ENCODE results near the gene APLP2. TPM values are rescaled to one million over a fixed set of nuclear protein-coding genes. Genes with fewer than 3 reads are reported as not detected.

APLP2 gene
- total and polyA plus RNA-seq, 4 donors = 219 to 414 (median 386) TPM

DNA sequence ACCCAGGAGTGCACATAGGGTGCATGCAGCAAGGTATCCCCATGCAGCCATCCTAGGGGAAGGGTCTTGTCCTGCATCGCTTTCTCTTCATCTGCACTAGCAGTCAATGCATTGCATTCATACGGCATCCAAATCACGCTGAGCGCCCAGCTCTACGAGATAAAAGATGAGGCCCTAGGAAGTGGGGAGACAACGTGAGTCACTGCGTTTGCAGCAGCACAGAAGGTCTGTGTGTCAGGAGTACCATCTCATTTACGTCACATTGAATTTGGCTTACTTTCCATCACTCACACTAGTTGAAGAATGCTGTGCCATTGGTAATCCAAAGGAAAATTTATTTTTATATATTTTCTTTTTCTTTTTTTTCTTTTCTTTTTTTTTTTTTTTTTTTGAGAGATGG is 87.4 kb downstream of the APLP2 start:
- no peak for ATAC-seq (ENCODE audit: low FRiP score)

GRCh38 chr11:130157840-130158239 is 88.1 kb downstream of the APLP2 start:
- WGBS, 2 donors = 72 to 78% methylated on average over 3 of the region's 3 CpGs
- Histone ChIP-seq H3K36me3 (ENCODE audit: control insufficient read depth in 1 of 2, insufficient read depth in 2 of 2, low read length in 1 of 2) (no peaks in the 10 kb centered on the region), H3K9me3 (ENCODE audit: control insufficient read depth, low read length) (no peaks in the 10 kb centered on the region), H3K4me3 (ENCODE audit: low read length in 2 of 2) (no peak overlapping the region), H3K4me1 (ENCODE audit: control insufficient read depth in 1 of 2, insufficient read depth in 2 of 2, low read length in 2 of 2) (no peaks in the 10 kb centered on the region), H3K27me3 (ENCODE audit: control insufficient read depth in 1 of 2, insufficient read depth in 2 of 2, low read length in 1 of 2) (no peaks in the 10 kb centered on the region), H3K27ac (ENCODE audit: low read depth in 1 of 2, low read length in 2 of 2) (no peak overlapping the region)
- DNase-seq (no peak), ATAC-seq (ENCODE audit: low FRiP score) (no peak)
- intact Hi-C loops (cut with DNase I) = no loop called here

More for the DNA sequence above, 87.4 kb downstream of the APLP2 start:
- H3K9me3 ChIP-seq (ENCODE audit: control insufficient read depth, low read length) = no peaks in the 10 kb centered on the region
- H3K36me3 ChIP-seq (ENCODE audit: control insufficient read depth in 1 of 2, insufficient read depth in 2 of 2, low read length in 1 of 2) = no peaks in the 10 kb centered on the region
- 93% methylated on average over 8 of the region's 8 CpGs for WGBS, 2 donors
- no peaks in the 10 kb centered on the region for H3K27me3 ChIP-seq (ENCODE audit: control insufficient read depth in 1 of 2, insufficient read depth in 2 of 2, low read length in 1 of 2)
- no peaks in the 10 kb centered on the region for H3K4me1 ChIP-seq (ENCODE audit: control insufficient read depth in 1 of 2, insufficient read depth in 2 of 2, low read length in 2 of 2)
- H3K4me3 ChIP-seq (ENCODE audit: low read length in 2 of 2) = no peak overlapping the region
- H3K27ac ChIP-seq (ENCODE audit: low read depth in 1 of 2, low read length in 2 of 2) = no peak overlapping the region
- intact Hi-C loops (cut with DNase I) = no loop called here
- DNase-seq = no peak

DNA sequence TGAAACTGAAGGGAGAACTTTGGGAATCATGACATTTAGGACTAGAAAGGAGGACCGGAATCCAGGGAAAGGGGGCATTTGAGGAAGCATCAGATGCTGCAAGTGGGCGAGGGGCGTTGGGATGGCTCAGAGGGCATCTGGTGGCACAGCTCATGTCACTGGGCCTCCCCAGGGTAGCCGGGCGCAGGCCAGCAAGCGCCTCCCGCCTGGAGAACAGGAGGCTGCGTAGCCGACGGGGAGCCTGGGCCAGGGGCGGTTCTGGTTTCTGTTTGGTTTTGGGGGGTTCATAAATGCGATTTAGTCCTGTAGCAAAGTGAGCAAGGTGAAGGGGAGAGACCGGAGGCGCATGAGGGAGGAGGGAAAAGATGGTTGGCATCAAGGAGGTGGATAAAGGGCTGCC is 89.4 kb downstream of the APLP2 start:
- Histone ChIP-seq H3K9me3 (ENCODE audit: control insufficient read depth, low read length) (no peaks in the 10 kb centered on the region), H3K4me3 (ENCODE audit: low read length in 2 of 2) (no peak overlapping the region), H3K36me3 (ENCODE audit: control insufficient read depth in 1 of 2, insufficient read depth in 2 of 2, low read length in 1 of 2) (no peaks in the 10 kb centered on the region), H3K27ac (ENCODE audit: low read depth in 1 of 2, low read length in 2 of 2) (no peak overlapping the region), H3K27me3 (ENCODE audit: control insufficient read depth in 1 of 2, insufficient read depth in 2 of 2, low read length in 1 of 2) (no peaks in the 10 kb centered on the region), H3K4me1 (ENCODE audit: control insufficient read depth in 1 of 2, insufficient read depth in 2 of 2, low read length in 2 of 2) (no peaks in the 10 kb centered on the region)
- DNase-seq (no peak), ATAC-seq (ENCODE audit: low FRiP score) (no peak)
- WGBS, 2 donors = 65 to 75% methylated on average over 14 of the region's 14 CpGs
- intact Hi-C loops (cut with DNase I) = no loop called here

GRCh38 chr11:130159657-130160497 is 90.2 kb downstream of the APLP2 start, which contains the start of gene ST14:
TSS of gene ST14 (plus strand) at chr11:130159782. CDS start at chr11:130159980, 198 bp downstream.
- H3K4me1 ChIP-seq (ENCODE audit: control insufficient read depth in 1 of 2, insufficient read depth in 2 of 2, low read length in 2 of 2) = no peaks in the 10 kb centered on the region
- no peaks in the 10 kb centered on the region for H3K36me3 ChIP-seq (ENCODE audit: control insufficient read depth in 1 of 2, insufficient read depth in 2 of 2, low read length in 1 of 2)
- H3K27me3 ChIP-seq (ENCODE audit: control insufficient read depth in 1 of 2, insufficient read depth in 2 of 2, low read length in 1 of 2) = no peaks in the 10 kb centered on the region
- H3K27ac ChIP-seq (ENCODE audit: low read depth in 1 of 2, low read length in 2 of 2) = no peak within 1 kb of the TSS
- no peak for ATAC-seq (ENCODE audit: low FRiP score)
- no peak for DNase-seq
- no peaks in the 10 kb centered on the region for H3K9me3 ChIP-seq (ENCODE audit: control insufficient read depth, low read length)
- H3K4me3 ChIP-seq (ENCODE audit: low read length in 2 of 2) = no peak within 1 kb of the TSS
- intact Hi-C loops (cut with DNase I) = no loop called here
- WGBS, 2 donors = 1 to 2% methylated on average over 70 to 89 of the region's 89 CpGs

GRCh38 chr11:130160498-130161155 is 90.9 kb downstream of the APLP2 start:
- H3K27ac ChIP-seq (ENCODE audit: low read depth in 1 of 2, low read length in 2 of 2) = no peak overlapping the region
- 57 to 60% methylated on average over 19 of the region's 19 CpGs for WGBS, 2 donors
- H3K36me3 ChIP-seq (ENCODE audit: control insufficient read depth in 1 of 2, insufficient read depth in 2 of 2, low read length in 1 of 2) = no peaks in the 10 kb centered on the region
- no peak for DNase-seq
- H3K9me3 ChIP-seq (ENCODE audit: control insufficient read depth, low read length) = no peaks in the 10 kb centered on the region
- ATAC-seq (ENCODE audit: low FRiP score) = no peak
- intact Hi-C loops (cut with DNase I) = no loop called here
- no peaks in the 10 kb centered on the region for H3K27me3 ChIP-seq (ENCODE audit: control insufficient read depth in 1 of 2, insufficient read depth in 2 of 2, low read length in 1 of 2)
- no peaks in the 10 kb centered on the region for H3K4me1 ChIP-seq (ENCODE audit: control insufficient read depth in 1 of 2, insufficient read depth in 2 of 2, low read length in 2 of 2)
- H3K4me3 ChIP-seq (ENCODE audit: low read length in 2 of 2) = no peak overlapping the region

- no peak overlapping the region for H3K4me3 ChIP-seq (ENCODE audit: low read length in 2 of 2)
- intact Hi-C loops (cut with DNase I) = no loop called here
- H3K27me3 ChIP-seq (ENCODE audit: control insufficient read depth in 1 of 2, insufficient read depth in 2 of 2, low read length in 1 of 2) = no peaks in the 10 kb centered on the region
- H3K27ac ChIP-seq (ENCODE audit: low read depth in 1 of 2, low read length in 2 of 2) = no peak overlapping the region
- H3K36me3 ChIP-seq (ENCODE audit: control insufficient read depth in 1 of 2, insufficient read depth in 2 of 2, low read length in 1 of 2) = no peaks in the 10 kb centered on the region
- no peaks in the 10 kb centered on the region for H3K4me1 ChIP-seq (ENCODE audit: control insufficient read depth in 1 of 2, insufficient read depth in 2 of 2, low read length in 2 of 2)
- no peak for DNase-seq
- H3K9me3 ChIP-seq (ENCODE audit: control insufficient read depth, low read length) = no peaks in the 10 kb centered on the region
- no peak for ATAC-seq (ENCODE audit: low FRiP score)
- WGBS, 2 donors = 84 to 85% methylated on average over 11 of the region's 11 CpGs
Measured at GRCh38 chr11:130161441-130162145, 91.9 kb downstream of the APLP2 start.

- ATAC-seq (ENCODE audit: low FRiP score) = no peak
- DNase-seq = peak in 1 of 2 donors; percentile 74
- Histone ChIP-seq H3K27me3 (ENCODE audit: control insufficient read depth in 1 of 2, insufficient read depth in 2 of 2, low read length in 1 of 2) (no peaks in the 10 kb centered on the region), H3K9me3 (ENCODE audit: control insufficient read depth, low read length) (no peaks in the 10 kb centered on the region), H3K27ac (ENCODE audit: low read depth in 1 of 2, low read length in 2 of 2) (no peak overlapping the region), H3K4me3 (ENCODE audit: low read length in 2 of 2) (no peak overlapping the region), H3K4me1 (ENCODE audit: control insufficient read depth in 1 of 2, insufficient read depth in 2 of 2, low read length in 2 of 2) (no peaks in the 10 kb centered on the region), H3K36me3 (ENCODE audit: control insufficient read depth in 1 of 2, insufficient read depth in 2 of 2, low read length in 1 of 2) (no peaks in the 10 kb centered on the region)
- intact Hi-C loops (cut with DNase I) = no loop called here
- 87 to 96% methylated on average over 5 of the region's 5 CpGs for WGBS, 2 donors
Measured at GRCh38 chr11:130162733-130163132, 93.0 kb downstream of the APLP2 start.

GRCh38 chr11:130163346-130164220 is 93.9 kb downstream of the APLP2 start:
- Histone ChIP-seq H3K9me3 (ENCODE audit: control insufficient read depth, low read length) (no peaks in the 10 kb centered on the region), H3K4me1 (ENCODE audit: control insufficient read depth in 1 of 2, insufficient read depth in 2 of 2, low read length in 2 of 2) (no peaks in the 10 kb centered on the region), H3K4me3 (ENCODE audit: low read length in 2 of 2) (no peak overlapping the region), H3K27me3 (ENCODE audit: control insufficient read depth in 1 of 2, insufficient read depth in 2 of 2, low read length in 1 of 2) (no peaks in the 10 kb centered on the region), H3K27ac (ENCODE audit: low read depth in 1 of 2, low read length in 2 of 2) (no peak overlapping the region), H3K36me3 (ENCODE audit: control insufficient read depth in 1 of 2, insufficient read depth in 2 of 2, low read length in 1 of 2) (no peaks in the 10 kb centered on the region)
- ATAC-seq (ENCODE audit: low FRiP score) = no peak
- WGBS, 2 donors = 33 to 34% methylated on average over 13 of the region's 13 CpGs
- no peak for DNase-seq
- intact Hi-C loops (cut with DNase I) = no loop called here

Measured in aorta (tissue), 5 donors.